Sigmoid colon (tissue), 7 donors: ENCODE measurements around the gene UBTD1. TPM values are rescaled to one million over a fixed set of nuclear protein-coding genes. Genes with fewer than 3 reads are reported as not detected.
A peak's percentile ranks its signal among the peaks of the same experiment; 100 is the strongest.

Source experiments
- DNase-seq: peaks from one replicate; pipeline ENCODE4 v3.0.0-alpha.2; 2019
- H3K27ac ChIP-seq, 4 donors: fragments of 200-600 bp; sonication (generic); one replicate each; pipeline ENCODE4 v1.5.1; 2016 to 2019; ENCODE audit warnings: mild to moderate bottlenecking in 1 of 4
- H3K27me3 ChIP-seq, 3 donors: fragments of 200-600 bp; sonication (generic); one replicate each; pipeline ENCODE4 v1.5.1; 2019; ENCODE audit warnings: mild to moderate bottlenecking in 1 of 3
- H3K36me3 ChIP-seq, 4 donors: fragments of 200-600 bp; sonication (generic); one replicate each; pipeline ENCODE4 v1.5.1; 2016 to 2019
- H3K4me1 ChIP-seq, 4 donors: fragments of 200-600 bp; sonication (generic); one replicate each; pipeline ENCODE4 v1.5.1; 2017 to 2019
- H3K4me3 ChIP-seq, 4 donors: fragments of 200-600 bp; sonication (generic); one replicate each; pipeline ENCODE4 v1.5.1; 2017 to 2019; ENCODE audit warnings: mild to moderate bottlenecking in 2 of 4, moderate library complexity in 1 of 4
- H3K9me3 ChIP-seq, 4 donors: fragments of 200-600 bp in 3 of 4; sonication (generic) in 3 of 4; one replicate each; pipeline versions ENCODE4 v1.5.1 to v1.6.1; 2013 to 2019
- CTCF ChIP-seq, 4 experiments: fragments of 450-650 bp in 3 of 4; fragments of 200-600 bp in 1 of 4; IDR thresholded peaks; one replicate each; pipeline ENCODE4 v1.5.1; 2016 to 2019; ENCODE audit warnings: antibody characterized with exemption in 4 of 4, mild to moderate bottlenecking in 3 of 4, moderate library complexity in 2 of 4
- EP300 ChIP-seq, 4 donors: sonication (generic); formaldehyde crosslinking; IDR thresholded peaks; one replicate each; pipeline ENCODE4 v1.6.1; 2017; ENCODE audit warnings: antibody characterized with exemption in 4 of 4
- POLR2A ChIP-seq, 2 donors: fragments of 450-650 bp; IDR thresholded peaks; one replicate each; pipeline ENCODE4 v1.6.1; 2016; ENCODE audit warnings: antibody characterized with exemption in 2 of 2, mild to moderate bottlenecking in 2 of 2, moderate library complexity in 2 of 2
- POLR2AphosphoS5 ChIP-seq, 4 donors: sonication (generic); formaldehyde crosslinking; IDR thresholded peaks; one replicate each; pipeline ENCODE4 v1.6.1; 2017; ENCODE audit warnings: antibody characterized with exemption in 4 of 4
- WGBS, 2 donors: extraction: QIAGEN DNeasy Blood & Tissue Kit; methylation state at CpG; one replicate each; pipeline ENCODE4 v1.1.7; 2013; 5-methylcytosine and 5-hydroxymethylcytosine counted together
- intact Hi-C: fragments of 100-400 bp; cut with DNase I; formaldehyde crosslinking; loops from one replicate; pipeline ENCODE4 v1.15.1; 2023
- polyA plus RNA-seq, 3 donors: library from polyadenylated mRNA; stranded (reverse); fragments of 200-250 nt; gene quantifications; one replicate each; pipeline ENCODE4 v1.2.3, GENCODE V29; 2013
- total RNA-seq, 4 donors: library from RNA; depleted of rRNA; stranded (reverse); fragments of >200 nt; gene quantifications; one replicate each; pipeline ENCODE4 v1.1.0, GENCODE V29; 2016
- donor health status: healthy with polysubstance abuse.
- donor health status: Bipolar disorder and iron deficiency.
- donor health status: healthy.

Gene UBTD1
- total and polyA plus RNA-seq, 7 donors, result 2.3 to 7.9 (median 5.9) TPM

- peaks cover 0 to 21% (median 14%) of the 10 kb centered on the region in 4 donors for H3K4me1 ChIP-seq
- no peaks in the 10 kb centered on the region for H3K36me3 ChIP-seq
- H3K27ac ChIP-seq, result no peak overlapping the region
- no peak overlapping the region for H3K4me3 ChIP-seq
- DNase-seq, result no peak
- H3K9me3 ChIP-seq, result no peaks in the 10 kb centered on the region
- TF ChIP-seq EP300 (IDR thresholded peaks at IDR 0.05), result no peak
- TF ChIP-seq POLR2A (IDR thresholded peaks at IDR 0.05), result no peak
- no peak for TF ChIP-seq CTCF (IDR thresholded peaks at IDR 0.05)
- TF ChIP-seq POLR2AphosphoS5 (IDR thresholded peaks at IDR 0.05), result no peak
- intact Hi-C loops, result no loop called here
- no peaks in the 10 kb centered on the region for H3K27me3 ChIP-seq
- 77 to 82% methylated on average over 9 of the region's 9 CpGs for WGBS, 2 donors
Observed at GRCh38 chr10:97577701-97578100, 79.0 kb downstream of the UBTD1 start.

GRCh38 chr10:97578171-97578844 is 79.6 kb downstream of the UBTD1 start:
- H3K9me3 ChIP-seq, result no peaks in the 10 kb centered on the region
- H3K4me1 ChIP-seq, result peaks cover 0 to 15% (median 12%) of the 10 kb centered on the region in 4 donors
- no peak overlapping the region for H3K27ac ChIP-seq
- intact Hi-C loops, result no loop called here
- no peaks in the 10 kb centered on the region for H3K36me3 ChIP-seq
- no peak for DNase-seq
- WGBS, 2 donors, result 75 to 80% methylated on average over 40 of the region's 40 CpGs
- H3K4me3 ChIP-seq, result peak overlapping the region in 1 of 4 donors; percentile 15
- H3K27me3 ChIP-seq, result no peaks in the 10 kb centered on the region
- no peak for TF ChIP-seq POLR2A (IDR thresholded peaks at IDR 0.05)
- TF ChIP-seq CTCF (IDR thresholded peaks at IDR 0.05), result no peak
- TF ChIP-seq EP300 (IDR thresholded peaks at IDR 0.05), result no peak
- TF ChIP-seq POLR2AphosphoS5 (IDR thresholded peaks at IDR 0.05), result no peak

- 89 to 92% methylated on average over 9 of the region's 9 CpGs for WGBS, 2 donors
- Histone ChIP-seq H3K36me3 (no peaks in the 10 kb centered on the region), H3K9me3 (no peaks in the 10 kb centered on the region), H3K27ac (no peak overlapping the region), H3K4me3 (no peak overlapping the region), H3K4me1 (no peaks in the 10 kb centered on the region), H3K27me3 (no peaks in the 10 kb centered on the region)
- intact Hi-C loops, result no loop called here
- peak; percentile 33 for DNase-seq
- TF ChIP-seq POLR2AphosphoS5 (IDR thresholded peaks at IDR 0.05) (no peak), EP300 (IDR thresholded peaks at IDR 0.05) (no peak), POLR2A (IDR thresholded peaks at IDR 0.05) (no peak), CTCF (IDR thresholded peaks at IDR 0.05) (no peak)
Observed at GRCh38 chr10:97580421-97581367, 82.0 kb downstream of the UBTD1 start.

GRCh38 chr10:97582169-97582568 is 83.4 kb downstream of the UBTD1 start:
- Histone ChIP-seq H3K27me3 (no peaks in the 10 kb centered on the region), H3K36me3 (no peaks in the 10 kb centered on the region), H3K9me3 (no peaks in the 10 kb centered on the region), H3K4me1 (no peaks in the 10 kb centered on the region), H3K4me3 (no peak overlapping the region), H3K27ac (no peak overlapping the region)
- DNase-seq, result peak; percentile 33
- TF ChIP-seq CTCF (IDR thresholded peaks at IDR 0.05) (no peak), POLR2AphosphoS5 (IDR thresholded peaks at IDR 0.05) (no peak), POLR2A (IDR thresholded peaks at IDR 0.05) (no peak), EP300 (IDR thresholded peaks at IDR 0.05) (no peak)
- WGBS, 2 donors, result 93 to 94% methylated on average over 8 of the region's 8 CpGs
- intact Hi-C loops, result no loop called here
